Heart left ventricle (tissue), 16 donors: ENCODE results near the gene PPP1R9B. TPM values are rescaled to one million over a fixed set of nuclear protein-coding genes. Genes with fewer than 3 reads are reported as not detected.

ENCODE experiments used
- ATAC-seq, 4 donors: fragments of 200-7000 bp; cut with Tn5 transposase; one replicate each; pipeline ENCODE4 v1.9.1; 2020 to 2022; ENCODE audit warnings: moderate library complexity in 4 of 4, mild to moderate bottlenecking in 3 of 4, moderate number of reproducible peaks in 1 of 4
- DNase-seq, 5 donors: peaks; one replicate each; pipeline ENCODE4 v3.0.0-alpha.2; 2020
- H3K27ac ChIP-seq, 12 donors: fragments of 200-600 bp; sonication (generic) in 4 of 12; one replicate each; pipeline versions ENCODE4 v1.5.0 to v1.8.0; 2016 to 2022; ENCODE audit warnings: mild to moderate bottlenecking in 2 of 12
- H3K27me3 ChIP-seq, 9 donors: fragments of 200-600 bp; sonication (generic) in 2 of 9; one replicate each; pipeline versions ENCODE4 v1.5.1 to v1.8.0; 2016 to 2022; ENCODE audit warnings: mild to moderate bottlenecking in 3 of 9
- H3K36me3 ChIP-seq, 9 donors: fragments of 200-600 bp; sonication (generic) in 2 of 9; one replicate each; pipeline versions ENCODE4 v1.5.0 to v1.8.0; 2018 to 2022; ENCODE audit warnings: mild to moderate bottlenecking in 2 of 9
- H3K4me1 ChIP-seq, 12 donors: fragments of 200-600 bp; sonication (generic) in 4 of 12; one replicate each; pipeline versions ENCODE4 v1.5.0 to v1.8.0; 2016 to 2022; ENCODE audit warnings: mild to moderate bottlenecking in 3 of 12
- H3K4me3 ChIP-seq, 12 donors: fragments of 200-600 bp; sonication (generic) in 4 of 12; one replicate each; pipeline versions ENCODE4 v1.5.0 to v1.8.0; 2017 to 2022; ENCODE audit warnings: mild to moderate bottlenecking in 9 of 12, moderate library complexity in 4 of 12
- H3K9me3 ChIP-seq, 12 donors: fragments of 200-600 bp; sonication (generic) in 4 of 12; one replicate each; pipeline versions ENCODE4 v1.5.0 to v1.8.0; 2016 to 2022; ENCODE audit warnings: mild to moderate bottlenecking in 1 of 12
- POLR2A ChIP-seq, 2 donors: fragments of 450-650 bp; IDR thresholded peaks; one replicate each; pipeline ENCODE4 v1.6.1; 2017; ENCODE audit warnings: antibody characterized with exemption in 2 of 2, mild to moderate bottlenecking in 2 of 2, moderate library complexity in 2 of 2
- WGBS, 4 donors: extraction: QIAGEN DNeasy Blood & Tissue Kit in 2 of 4; methylation state at CpG; one replicate each; pipeline versions ENCODE4 v1.1.5 to v1.1.7; 2013 to 2018; 5-methylcytosine and 5-hydroxymethylcytosine counted together
- intact Hi-C, 10 donors: fragments of 100-400 bp; cut with DNase I; formaldehyde crosslinking; loops; one replicate each; pipeline versions ENCODE4 v1.11.1 to v1.14.2; 2022
- polyA plus RNA-seq, 2 donors: library from polyadenylated mRNA; stranded (reverse); fragments of 200-250 nt; gene quantifications; one replicate each; pipeline ENCODE4 v1.2.3, GENCODE V29; 2013
- total RNA-seq, 9 donors: library from RNA; depleted of rRNA in 2 of 9; stranded (reverse); fragments of >200 nt in 2 of 9; fragmentation: NEBNext Ultra II Directional in 3 of 9; extraction: Animal tissue kit (Norgen Biotek cat#: 25700) in 3 of 9; gene quantifications; one replicate each; pipeline versions ENCODE4 v1.1.0 to v1.2.4, GENCODE V29; 2016 to 2023
- TF ChIP-seq, protein P1 (sequence below), 12 donors: fragments of 200-600 bp; sonication (generic) in 4 of 12; IDR thresholded peaks; one replicate each; pipeline versions ENCODE4 v1.5.0 to v1.8.0; 2018 to 2022; ENCODE audit warnings: antibody characterized with exemption in 12 of 12, mild to moderate bottlenecking in 5 of 12
- donor health status: ischemic (EF 13 %, LVEDD 7.1; RV severe dilation, severe dysfunction).
- donor health status: healthy with polysubstance abuse.
- donor health status: DM: no; HTN: yes; CAD: no.
- donor health status: DM: no; HTN: no; CAD: no.
- donor health status: ischemic (EF 25% LVEDD 6.9; RV normal size, moderate dysfunction).
- donor health status: ischemic (EF 25% LVEDD 5.7; RV mildly dilated, moderate dysfunction).
- donor health status: healthy.
- donor health status: DM: yes; HTN: yes; CAD: no.
- donor health status: ischemic (EF 35%, LVEDD 5.7; RV mildly dilated, moderate dysfunction).
- donor health status: nonischemic (EF 11% LVEDD 7.7; RV severe dilation, severe dysfunction).
- donor health status: DM: yes; HTN: yes; CAD: no.
- donor health status: PGD.
- donor health status: ischemic (EF 29% LVEDD 5.4; RV normal size, mild dysfunction).
- donor health status: nonischemic (EF 23%, LVEDD 6.1; RV moderate dilation, normal function).

Gene PPP1R9B
- total and polyA plus RNA-seq, 11 donors: 17.0 to 55.9 (median 31.3) TPM

- Histone ChIP-seq H3K4me1 (peaks cover 0 to 62% (median 42%) of the 10 kb centered on the region in 12 donors), H3K9me3 (no peaks in the 10 kb centered on the region), H3K36me3 (no peaks in the 10 kb centered on the region), H3K27ac (peak overlapping the region; percentile 39 to 95 (median 84)), H3K27me3 (no peaks in the 10 kb centered on the region), H3K4me3 (peak overlapping the region in 2 of 12 donors; percentile 24 to 29)
- intact Hi-C loops: loop anchor here in 2 of 10 donors (5.0 kb wide), 2 partner anchors 65 to 75 kb away; no protein-coding TSS in a partner anchor
- TF ChIP-seq, protein P1, sequence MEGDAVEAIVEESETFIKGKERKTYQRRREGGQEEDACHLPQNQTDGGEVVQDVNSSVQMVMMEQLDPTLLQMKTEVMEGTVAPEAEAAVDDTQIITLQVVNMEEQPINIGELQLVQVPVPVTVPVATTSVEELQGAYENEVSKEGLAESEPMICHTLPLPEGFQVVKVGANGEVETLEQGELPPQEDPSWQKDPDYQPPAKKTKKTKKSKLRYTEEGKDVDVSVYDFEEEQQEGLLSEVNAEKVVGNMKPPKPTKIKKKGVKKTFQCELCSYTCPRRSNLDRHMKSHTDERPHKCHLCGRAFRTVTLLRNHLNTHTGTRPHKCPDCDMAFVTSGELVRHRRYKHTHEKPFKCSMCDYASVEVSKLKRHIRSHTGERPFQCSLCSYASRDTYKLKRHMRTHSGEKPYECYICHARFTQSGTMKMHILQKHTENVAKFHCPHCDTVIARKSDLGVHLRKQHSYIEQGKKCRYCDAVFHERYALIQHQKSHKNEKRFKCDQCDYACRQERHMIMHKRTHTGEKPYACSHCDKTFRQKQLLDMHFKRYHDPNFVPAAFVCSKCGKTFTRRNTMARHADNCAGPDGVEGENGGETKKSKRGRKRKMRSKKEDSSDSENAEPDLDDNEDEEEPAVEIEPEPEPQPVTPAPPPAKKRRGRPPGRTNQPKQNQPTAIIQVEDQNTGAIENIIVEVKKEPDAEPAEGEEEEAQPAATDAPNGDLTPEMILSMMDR (IDR thresholded peaks at IDR 0.05): no peak
- TF ChIP-seq POLR2A (IDR thresholded peaks at IDR 0.05): no peak
- ATAC-seq: no peak
- WGBS, 4 donors: 83 to 90% (median 85%) methylated on average over 10 of the region's 10 CpGs
- DNase-seq: peak in 1 of 5 donors; percentile 18
Observed at GRCh38 chr17:50177476-50177875, 27.0 kb upstream of the PPP1R9B start.

- WGBS, 4 donors: 69 to 80% (median 74%) methylated on average over 19 to 20 of the region's 20 CpGs
- DNase-seq (peak in 3 of 5 donors; percentile 39 to 52 (median 44)), ATAC-seq (peak in 1 of 4 donors; percentile 10)
- no peak overlapping the region for H3K4me3 ChIP-seq
- intact Hi-C loops: loop anchor here in 2 of 10 donors (5.0 kb wide), 2 partner anchors 64 to 74 kb away; no protein-coding TSS in a partner anchor
- H3K36me3 ChIP-seq: no peaks in the 10 kb centered on the region
- no peaks in the 10 kb centered on the region for H3K27me3 ChIP-seq
- no peaks in the 10 kb centered on the region for H3K9me3 ChIP-seq
- H3K27ac ChIP-seq: peak overlapping the region in 11 of 12 donors; percentile 52 to 95 (median 84)
- no peak for TF ChIP-seq POLR2A (IDR thresholded peaks at IDR 0.05)
- TF ChIP-seq, protein P1 (IDR thresholded peaks at IDR 0.05): peak in 5 of 12 donors; percentile 6 to 38 (median 18)
- H3K4me1 ChIP-seq: peaks cover 0 to 69% (median 42%) of the 10 kb centered on the region in 12 donors
Observed at GRCh38 chr17:50176559-50177357, 26.3 kb upstream of the PPP1R9B start.

GRCh38 chr17:50175035-50175807 lies 24.7 kb upstream of the PPP1R9B start:
- DNase-seq (peak in 3 of 5 donors; percentile 22 to 56 (median 45)), ATAC-seq (no peak)
- intact Hi-C loops: loop anchor here in 2 of 10 donors (5.0 kb wide), 2 partner anchors 63 to 73 kb away; no protein-coding TSS in a partner anchor
- 86 to 94% (median 91%) methylated on average over 16 of the region's 16 CpGs for WGBS, 4 donors
- H3K4me3 ChIP-seq: no peak overlapping the region
- no peaks in the 10 kb centered on the region for H3K27me3 ChIP-seq
- peaks cover 0 to 6% (median 0%) of the 10 kb centered on the region in 9 donors for H3K36me3 ChIP-seq
- no peak for TF ChIP-seq POLR2A (IDR thresholded peaks at IDR 0.05)
- TF ChIP-seq, protein P1 (IDR thresholded peaks at IDR 0.05): no peak
- H3K4me1 ChIP-seq: peaks cover 0 to 85% (median 46%) of the 10 kb centered on the region in 12 donors
- H3K27ac ChIP-seq: peak overlapping the region in 9 of 12 donors; percentile 7 to 95 (median 83)
- no peaks in the 10 kb centered on the region for H3K9me3 ChIP-seq
